Osteoblast (primary cell): ENCODE data around the gene RESP18. TPM values are rescaled to one million over a fixed set of nuclear protein-coding genes. Genes with fewer than 3 reads are reported as not detected.

Source experiments
- DNase-seq: peaks from one replicate; pipeline ENCODE4 v3.0.0; 2011; ENCODE audit warnings: low spot score, mixed read lengths; ENCODE audit not compliant: insufficient read length; ENCODE audit errors: missing footprints
- H2AFZ ChIP-seq: 2 replicates; pipeline ENCODE4 v1.6.0; 2011; ENCODE audit warnings: mild to moderate bottlenecking, low read length
- H3K27ac ChIP-seq: 2 replicates; pipeline ENCODE4 v1.5.1; 2011; ENCODE audit warnings: mild to moderate bottlenecking, low read depth, low read length, moderate library complexity
- H3K27me3 ChIP-seq: 2 replicates; pipeline ENCODE4 v1.6.0; 2012; ENCODE audit warnings: mild to moderate bottlenecking, control low read depth, inconsistent platforms, low read length, moderate library complexity; ENCODE audit not compliant: insufficient read depth
- H3K36me3 ChIP-seq: 2 replicates; pipeline ENCODE4 v1.5.1; 2011; ENCODE audit warnings: mild to moderate bottlenecking, low read length, control low read depth, moderate library complexity; ENCODE audit not compliant: insufficient read depth
- H3K4me1 ChIP-seq: 2 replicates; pipeline ENCODE4 v1.5.1; 2011; ENCODE audit warnings: mild to moderate bottlenecking, low read length, control low read depth, moderate library complexity; ENCODE audit not compliant: insufficient read depth
- H3K4me2 ChIP-seq: 2 replicates; pipeline ENCODE4 v1.6.0; 2011; ENCODE audit warnings: mild to moderate bottlenecking, low read length; ENCODE audit not compliant: insufficient read depth
- H3K4me3 ChIP-seq: fragments of 200-600 bp; sonication (generic); 3 replicates; pipeline ENCODE4 v1.5.1; 2012; ENCODE audit warnings: mild to moderate bottlenecking, low read length, inconsistent platforms; ENCODE audit not compliant: insufficient read depth
- H3K79me2 ChIP-seq: 2 replicates; pipeline ENCODE4 v1.6.0; 2012; ENCODE audit warnings: mild to moderate bottlenecking, low read length, control low read depth, inconsistent platforms; ENCODE audit not compliant: insufficient read depth
- H3K9me3 ChIP-seq: 2 replicates; pipeline ENCODE4 v1.5.1; 2011; ENCODE audit warnings: low read depth, low read length, control low read depth
- H4K20me1 ChIP-seq: 2 replicates; pipeline ENCODE4 v1.6.0; 2012; ENCODE audit warnings: mild to moderate bottlenecking, low read length, control low read depth; ENCODE audit not compliant: insufficient read depth
- CTCF ChIP-seq: IDR thresholded peaks from 2 replicates; pipeline ENCODE4 v1.5.1; 2011; ENCODE audit warnings: mild to moderate bottlenecking, low read depth, low read length, moderate library complexity; ENCODE audit errors: extremely low read depth
- total RNA-seq: library from RNA; depleted of rRNA; stranded (reverse); fragments of >200 nt; gene quantifications from 2 replicates; pipeline ENCODE4 v1.2.3, GENCODE V29; 2012

RESP18 gene
- total RNA-seq, 1 donor = not detected

GRCh38 chr2:219294356-219295351 lies 37.9 kb downstream of the RESP18 start:
- Histone ChIP-seq H2AFZ (peak overlapping the region; percentile 87), H3K27ac (no peak overlapping the region), H3K4me1 (peaks cover 11% of the 10 kb centered on the region), H3K27me3 (peaks cover 9% of the 10 kb centered on the region), H3K4me3 (peak overlapping the region; percentile 71), H3K4me2 (peak overlapping the region; percentile 94), H3K9me3 (no peaks in the 10 kb centered on the region), H3K36me3 (no peaks in the 10 kb centered on the region), H3K79me2 (no peaks in the 10 kb centered on the region), H4K20me1 (no peaks in the 10 kb centered on the region)
- peak; percentile 82 for TF ChIP-seq CTCF
- DNase-seq = peak; percentile 99

GRCh38 chr2:219293736-219294231 lies 38.8 kb downstream of the RESP18 start:
- Histone ChIP-seq H3K27me3 (peaks cover under 1% of the 10 kb centered on the region), H3K4me1 (peaks cover 18% of the 10 kb centered on the region), H3K27ac (no peak overlapping the region), H2AFZ (no peak overlapping the region), H3K4me3 (no peak overlapping the region), H3K36me3 (no peaks in the 10 kb centered on the region), H4K20me1 (no peaks in the 10 kb centered on the region), H3K9me3 (no peaks in the 10 kb centered on the region), H3K79me2 (no peaks in the 10 kb centered on the region), H3K4me2 (no peak overlapping the region)
- TF ChIP-seq CTCF = no peak
- no peak for DNase-seq

GRCh38 chr2:219292616-219293015 lies 39.9 kb downstream of the RESP18 start:
- Histone ChIP-seq H3K36me3 (no peaks in the 10 kb centered on the region), H2AFZ (no peak overlapping the region), H3K79me2 (no peaks in the 10 kb centered on the region), H3K4me1 (peaks cover 18% of the 10 kb centered on the region), H3K9me3 (no peaks in the 10 kb centered on the region), H3K4me3 (no peak overlapping the region), H3K27me3 (no peaks in the 10 kb centered on the region), H4K20me1 (no peaks in the 10 kb centered on the region), H3K4me2 (no peak overlapping the region), H3K27ac (no peak overlapping the region)
- no peak for DNase-seq
- TF ChIP-seq CTCF = no peak

GRCh38 chr2:219291910-219292490 lies 40.5 kb downstream of the RESP18 start:
- H3K9me3 ChIP-seq = no peaks in the 10 kb centered on the region
- no peak for DNase-seq
- no peak for TF ChIP-seq CTCF
- no peak overlapping the region for H2AFZ ChIP-seq
- no peaks in the 10 kb centered on the region for H4K20me1 ChIP-seq
- H3K79me2 ChIP-seq = no peaks in the 10 kb centered on the region
- peaks cover 18% of the 10 kb centered on the region for H3K4me1 ChIP-seq
- H3K27me3 ChIP-seq = no peaks in the 10 kb centered on the region
- H3K27ac ChIP-seq = no peak overlapping the region
- H3K4me2 ChIP-seq = no peak overlapping the region
- no peak overlapping the region for H3K4me3 ChIP-seq
- no peaks in the 10 kb centered on the region for H3K36me3 ChIP-seq
